Mesothelial cell of epicardium (in vitro differentiated cells): ENCODE results near the gene DNAL4. TPM values are rescaled to one million over a fixed set of nuclear protein-coding genes. Genes with fewer than 3 reads are reported as not detected.

Source experiments
- DNase-seq, 2 experiments: peaks; one replicate each; pipeline ENCODE4 v3.0.0; 2021; ENCODE audit warnings: low spot score in 2 of 2; ENCODE audit not compliant: unreplicated experiment in 2 of 2
- H3K27ac Mint-ChIP-seq: 2 replicates; pipeline ENCODE4 v1.8.0; 2021; ENCODE audit warnings: mixed read lengths
- H3K27me3 Mint-ChIP-seq: 2 replicates; pipeline ENCODE4 v1.8.0; 2021; ENCODE audit warnings: low read depth, mixed read lengths
- H3K36me3 Mint-ChIP-seq: 2 replicates; pipeline ENCODE4 v1.8.0; 2021; ENCODE audit warnings: mixed read lengths
- H3K4me1 Mint-ChIP-seq: 2 replicates; pipeline ENCODE4 v1.8.0; 2021; ENCODE audit warnings: mixed read lengths
- H3K4me3 Mint-ChIP-seq: 2 replicates; pipeline ENCODE4 v1.8.0; 2021; ENCODE audit warnings: mild to moderate bottlenecking, moderate library complexity, mixed read lengths
- H3K9me3 Mint-ChIP-seq: 2 replicates; pipeline ENCODE4 v1.8.0; 2021; ENCODE audit warnings: mixed read lengths
- CTCF ChIP-seq: fragments of 200-600 bp; sonication (generic); IDR thresholded peaks from one replicate; pipeline ENCODE4 v1.5.0; 2021; ENCODE audit warnings: antibody characterized with exemption; ENCODE audit not compliant: unreplicated experiment
- total RNA-seq: library from RNA; stranded (reverse); gene quantifications from 3 replicates; pipeline ENCODE4 v1.2.1, GENCODE V29; 2021

Gene DNAL4
- total RNA-seq, 1 donor from 2014 or later: 15.9 TPM

- no peaks in the 10 kb centered on the region for H3K9me3 Mint-ChIP-seq
- H3K27ac Mint-ChIP-seq: no peak overlapping the region
- no peak overlapping the region for H3K4me3 Mint-ChIP-seq
- H3K36me3 Mint-ChIP-seq: no peaks in the 10 kb centered on the region
- peaks cover 75% of the 10 kb centered on the region for H3K27me3 Mint-ChIP-seq
- peaks cover 2% of the 10 kb centered on the region for H3K4me1 Mint-ChIP-seq
- TF ChIP-seq CTCF: no peak
- no peak for DNase-seq
These were observed 46.2 kb upstream of the DNAL4 start for GRCh38 chr22:38840129-38840528.

- peaks cover 74% of the 10 kb centered on the region for H3K27me3 Mint-ChIP-seq
- H3K36me3 Mint-ChIP-seq: no peaks in the 10 kb centered on the region
- TF ChIP-seq CTCF: no peak
- H3K4me3 Mint-ChIP-seq: no peak overlapping the region
- H3K27ac Mint-ChIP-seq: no peak overlapping the region
- H3K4me1 Mint-ChIP-seq: peaks cover 2% of the 10 kb centered on the region
- no peaks in the 10 kb centered on the region for H3K9me3 Mint-ChIP-seq
- DNase-seq: no peak
These were observed 45.7 kb upstream of the DNAL4 start for GRCh38 chr22:38839686-38840085.

- Mint-ChIP-seq H3K4me3 (no peak overlapping the region), H3K9me3 (no peaks in the 10 kb centered on the region), H3K4me1 (no peaks in the 10 kb centered on the region), H3K27ac (no peak overlapping the region), H3K27me3 (peaks cover 76% of the 10 kb centered on the region), H3K36me3 (no peaks in the 10 kb centered on the region)
- DNase-seq: no peak
- no peak for TF ChIP-seq CTCF
These were observed 43.5 kb upstream of the DNAL4 start for GRCh38 chr22:38837414-38837928.

- peaks cover 64% of the 10 kb centered on the region for H3K27me3 Mint-ChIP-seq
- no peaks in the 10 kb centered on the region for H3K9me3 Mint-ChIP-seq
- H3K27ac Mint-ChIP-seq: no peak overlapping the region
- no peak for DNase-seq
- no peak overlapping the region for H3K4me3 Mint-ChIP-seq
- TF ChIP-seq CTCF: no peak
- H3K36me3 Mint-ChIP-seq: no peaks in the 10 kb centered on the region
- H3K4me1 Mint-ChIP-seq: no peaks in the 10 kb centered on the region
These were observed 42.0 kb upstream of the DNAL4 start for GRCh38 chr22:38835888-38836301.

GRCh38 chr22:38834991-38835390 lies 41.0 kb upstream of the DNAL4 start:
- Mint-ChIP-seq H3K9me3 (no peaks in the 10 kb centered on the region), H3K4me1 (no peaks in the 10 kb centered on the region), H3K36me3 (no peaks in the 10 kb centered on the region), H3K27ac (no peak overlapping the region), H3K4me3 (no peak overlapping the region), H3K27me3 (peaks cover 55% of the 10 kb centered on the region)
- no peak for TF ChIP-seq CTCF
- DNase-seq: no peak
